ENCODE measurements around the gene TRIM72.
"Not testable (repeated sequence)": the region's sequence is repeated elsewhere in the genome, so short reads cannot be mapped to it uniquely, and the experiment has no call there.

Gene TRIM72

GRCh38 chr16:31190818-31191444 lies 23.0 kb upstream of the TRIM72 start:
- DNase-seq (ENCODE audit: low read depth in 2 of 2) = no peak

GRCh38 chr16:31191697-31192428 lies 22.1 kb upstream of the TRIM72 start:
- no peak for DNase-seq (ENCODE audit: low read depth in 2 of 2)

- no peak for DNase-seq (ENCODE audit: low read depth in 2 of 2)
Measured at GRCh38 chr16:31192856-31193642, 20.9 kb upstream of the TRIM72 start.

GRCh38 chr16:31193874-31194273 lies 20.0 kb upstream of the TRIM72 start:
- no peak for DNase-seq (ENCODE audit: low read depth in 2 of 2)

GRCh38 chr16:31194898-31195297 lies 19.0 kb upstream of the TRIM72 start:
- DNase-seq (ENCODE audit: low read depth in 2 of 2) = no peak

GRCh38 chr16:31195861-31196260 lies 18.1 kb upstream of the TRIM72 start:
- DNase-seq (ENCODE audit: low read depth in 2 of 2) = not testable (repeated sequence)

- no peak for DNase-seq (ENCODE audit: low read depth in 2 of 2)
Measured at GRCh38 chr16:31196324-31197088, 17.4 kb upstream of the TRIM72 start.

- no peak for DNase-seq (ENCODE audit: low read depth in 2 of 2)
Measured at GRCh38 chr16:31198207-31198882, 15.6 kb upstream of the TRIM72 start.

- no peak for DNase-seq (ENCODE audit: low read depth in 2 of 2)
Measured at GRCh38 chr16:31199430-31200041, 14.4 kb upstream of the TRIM72 start.

GRCh38 chr16:31200111-31200510 lies 13.8 kb upstream of the TRIM72 start:
- DNase-seq (ENCODE audit: low read depth in 2 of 2) = not testable (repeated sequence)

GRCh38 chr16:31200821-31201568 lies 12.9 kb upstream of the TRIM72 start:
- no peak for DNase-seq (ENCODE audit: low read depth in 2 of 2)

GRCh38 chr16:31201582-31202413 lies 12.1 kb upstream of the TRIM72 start:
- no peak for DNase-seq (ENCODE audit: low read depth in 2 of 2)

- DNase-seq (ENCODE audit: low read depth in 2 of 2) = no peak
Measured at GRCh38 chr16:31202414-31203375, 11.2 kb upstream of the TRIM72 start, which contains the start of gene PYCARD. PYCARD (minus strand) TSS chr16:31202760; CDS start chr16:31202690, 70 bp downstream.

GRCh38 chr16:31204871-31205666 lies 8.8 kb upstream of the TRIM72 start:
- DNase-seq (ENCODE audit: low read depth in 2 of 2) = no peak

GRCh38 chr16:31206776-31207175 lies 7.1 kb upstream of the TRIM72 start:
- DNase-seq (ENCODE audit: low read depth in 2 of 2) = no peak

GRCh38 chr16:31213342-31213741 lies 577 bp upstream of the TRIM72 start:
- DNase-seq (ENCODE audit: low read depth in 2 of 2) = no peak

- DNase-seq (ENCODE audit: low read depth in 2 of 2) = no peak
Measured at GRCh38 chr16:31214708-31215286, 878 bp downstream of the TRIM72 start.

Data from stimulated activated CD8-positive, alpha-beta memory T cell treated with anti-CD3 and anti-CD28 coated beads, Interleukin-2, amount 100 ng/mL, for 1 hour (primary cell).